ENCODE data around the gene PIEZO2.
"Not testable (repeated sequence)": the region's sequence is repeated elsewhere in the genome, so short reads cannot be mapped to it uniquely, and the experiment has no call there.

Gene PIEZO2

DNA sequence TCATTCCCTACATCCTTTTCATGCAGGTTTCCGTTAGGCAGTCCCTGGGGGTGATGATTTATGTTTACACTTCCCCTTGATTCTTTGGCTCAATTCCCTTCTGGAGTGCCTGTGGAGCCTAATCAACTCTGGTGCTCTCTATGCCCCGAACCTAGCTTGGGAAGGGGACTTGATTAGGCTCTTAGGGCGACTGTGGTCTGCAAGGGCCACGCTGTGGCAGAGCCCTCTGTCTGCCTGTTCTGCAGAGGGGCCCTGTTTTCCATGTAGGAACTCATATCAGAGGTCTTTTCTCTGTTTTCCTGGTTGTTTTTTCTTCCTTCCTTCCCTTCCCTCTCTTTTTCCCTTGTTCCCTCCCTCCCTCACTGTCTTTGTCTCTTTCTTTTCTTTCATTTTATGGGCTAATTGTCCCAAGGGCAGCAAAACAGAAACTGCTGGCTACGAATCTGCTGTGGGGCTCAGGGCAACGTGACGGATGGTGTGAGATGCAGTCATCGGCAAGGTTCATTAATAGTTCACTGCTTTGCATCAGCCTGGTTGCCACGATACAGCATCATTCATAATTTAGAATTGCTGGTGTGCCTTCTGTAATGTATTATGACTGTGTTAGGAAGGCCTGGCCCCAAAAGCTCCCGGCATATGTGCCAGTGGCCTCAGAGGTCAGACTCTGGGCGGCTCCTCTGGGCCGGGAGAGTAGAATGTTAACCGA is 489.0 kb downstream of the PIEZO2 start:
- DNase-seq, result no peak

DNA sequence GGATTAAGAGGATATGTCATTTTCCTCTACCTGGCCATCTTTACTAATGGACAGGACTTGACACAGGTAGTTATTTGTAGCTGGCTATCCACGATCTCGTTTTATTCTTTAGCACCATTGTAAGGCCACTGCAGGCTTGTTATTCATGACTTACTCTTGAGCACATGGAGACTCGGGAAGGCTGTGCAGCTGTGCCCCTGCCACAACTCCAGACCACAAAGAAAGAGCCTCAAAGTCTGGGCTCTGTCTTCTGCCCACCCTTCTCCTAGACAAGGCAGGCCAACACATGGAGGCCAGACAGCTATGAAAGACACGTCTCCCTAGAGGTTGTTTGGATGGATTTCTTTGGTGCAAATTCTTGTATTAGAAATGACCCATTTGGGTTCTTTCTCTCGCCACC is 489.8 kb downstream of the PIEZO2 start:
- no peak for DNase-seq

DNA sequence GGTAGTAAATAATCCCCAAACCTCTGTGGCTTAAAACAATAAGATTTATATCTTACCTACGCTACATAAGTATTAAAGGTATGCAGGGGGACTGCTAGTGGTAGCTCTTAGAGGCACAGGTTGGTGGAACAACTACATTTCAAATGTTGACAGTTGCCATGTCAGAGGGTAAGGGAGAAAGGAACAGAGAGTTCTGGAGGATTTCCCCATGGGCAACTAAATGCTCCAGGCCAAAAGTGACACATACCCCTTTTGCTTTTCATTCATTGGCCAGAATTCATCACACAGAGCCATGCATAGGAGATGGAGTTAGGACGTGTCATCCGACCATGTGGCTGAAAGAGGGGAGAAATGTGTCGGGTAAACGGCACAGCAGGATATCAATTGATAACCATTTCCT is 490.4 kb downstream of the PIEZO2 start:
- DNase-seq, result no peak

DNA sequence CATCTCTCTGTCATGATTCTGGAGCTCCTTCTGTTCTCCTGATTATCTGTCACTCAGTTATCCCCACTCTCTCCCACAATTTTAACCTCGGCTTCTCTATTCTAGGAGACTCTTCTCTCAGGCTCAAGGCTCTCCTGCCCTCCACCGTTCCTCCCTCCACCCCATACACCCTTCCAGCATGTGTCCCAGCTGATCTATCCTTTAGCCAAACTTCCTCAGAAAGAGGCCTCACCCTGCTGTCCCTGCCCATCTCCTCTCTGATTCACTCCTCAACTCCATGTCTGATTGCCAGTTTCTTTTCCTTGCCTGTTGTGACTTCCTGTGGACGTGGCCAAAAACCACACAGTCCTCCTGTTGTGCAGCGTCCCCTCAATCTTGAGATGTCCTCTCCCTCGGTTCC is 505.4 kb downstream of the PIEZO2 start:
- not testable (repeated sequence) for DNase-seq

DNA sequence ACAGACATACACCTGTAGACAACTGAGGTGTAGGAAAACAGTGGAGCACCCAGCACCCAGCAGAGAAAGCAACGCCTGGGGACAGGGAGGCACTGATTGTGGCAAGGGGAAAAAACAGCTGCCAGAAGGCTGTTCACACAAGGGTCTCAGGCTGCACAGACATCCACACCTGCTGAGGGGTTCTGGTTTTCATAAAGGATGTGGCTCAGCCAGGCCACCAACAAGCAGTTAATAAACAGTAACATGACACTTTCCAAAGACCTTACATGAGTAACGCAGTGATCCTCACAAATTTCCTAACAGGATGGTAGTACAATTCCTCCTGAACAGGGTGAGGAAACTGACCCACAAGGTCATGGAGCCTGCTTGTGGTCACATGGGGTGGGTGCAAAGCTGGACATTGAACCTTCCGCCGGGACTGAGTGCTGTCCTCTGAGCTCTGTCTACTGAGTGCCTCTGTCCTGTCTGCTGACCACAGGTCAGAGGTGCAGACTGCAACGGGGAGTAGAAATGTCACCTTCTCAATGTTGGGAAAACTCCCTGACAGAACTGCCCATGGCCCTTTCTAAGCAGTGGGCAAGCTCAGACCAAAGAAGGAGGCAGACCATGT is 506.3 kb downstream of the PIEZO2 start:
- not testable (repeated sequence) for DNase-seq

DNA sequence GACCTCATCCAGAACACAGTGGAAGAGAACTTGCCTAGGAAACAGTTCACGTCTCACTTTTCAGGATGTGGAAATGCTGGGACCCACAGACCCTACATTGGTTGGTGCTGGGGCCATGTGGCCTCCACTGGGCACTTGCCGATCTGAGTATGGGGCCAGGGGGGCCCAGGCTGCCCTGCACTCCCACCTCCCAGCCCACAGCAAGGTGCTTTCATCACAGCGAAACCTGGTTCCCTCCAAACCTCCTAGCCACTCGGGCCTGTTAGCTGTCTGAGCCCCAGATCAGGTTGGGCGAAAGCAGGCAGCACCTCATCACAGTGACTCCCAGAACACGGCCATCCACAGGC is 510.9 kb downstream of the PIEZO2 start:
- not testable (repeated sequence) for DNase-seq

DNA sequence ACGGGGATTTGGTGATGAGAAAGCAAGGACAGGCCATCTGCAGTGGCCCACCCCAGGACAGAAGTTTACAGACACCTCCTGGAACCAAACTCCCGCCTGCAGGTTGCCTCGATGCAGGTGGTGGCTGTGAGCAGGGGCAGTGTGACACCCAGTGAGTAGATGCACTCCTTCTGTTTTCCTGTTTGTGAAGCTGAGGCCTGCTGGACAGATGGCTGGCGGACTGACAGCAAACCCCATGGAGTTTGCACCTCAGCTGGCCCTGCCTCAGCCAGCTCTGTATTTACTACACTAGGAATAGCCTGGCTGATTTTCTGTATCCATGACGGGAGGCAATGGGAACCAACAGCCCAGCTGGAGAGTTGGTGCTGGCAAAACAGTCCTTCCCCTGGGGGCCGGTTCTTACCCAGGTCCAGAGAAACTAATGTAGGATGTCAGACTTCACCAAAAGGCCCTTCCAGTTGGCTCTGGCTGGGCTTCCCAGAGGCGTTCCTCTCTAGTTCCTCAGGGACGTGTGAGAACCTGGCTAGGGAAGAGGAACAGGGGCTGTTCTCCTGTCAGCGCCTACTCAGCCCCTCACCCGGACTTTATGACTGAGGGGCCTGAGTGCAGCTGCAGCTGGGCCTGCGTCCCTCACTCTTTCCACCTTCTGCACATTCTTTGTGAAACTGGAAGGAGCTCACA is 511.4 kb downstream of the PIEZO2 start:
- DNase-seq, result not testable (repeated sequence)

DNA sequence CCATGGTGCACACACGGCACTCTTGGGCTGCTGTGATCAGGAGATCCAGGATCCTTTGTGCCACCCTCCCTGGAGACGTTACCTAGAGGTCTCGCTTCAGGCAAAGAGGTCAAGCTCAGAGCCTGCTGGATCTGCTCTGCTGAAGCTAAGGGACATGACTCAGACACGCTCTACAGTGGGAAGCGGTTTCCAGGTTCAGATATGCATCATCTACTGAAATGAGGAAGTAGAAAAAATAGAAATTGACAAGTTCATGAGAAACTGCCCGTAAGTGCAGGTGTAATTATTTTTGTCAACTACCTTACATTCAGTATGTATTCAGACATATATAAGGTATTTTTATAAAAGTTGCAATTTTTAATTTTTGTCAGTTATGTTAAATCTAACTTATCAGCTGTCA is 520.3 kb downstream of the PIEZO2 start:
- DNase-seq, result not testable (repeated sequence)

DNA sequence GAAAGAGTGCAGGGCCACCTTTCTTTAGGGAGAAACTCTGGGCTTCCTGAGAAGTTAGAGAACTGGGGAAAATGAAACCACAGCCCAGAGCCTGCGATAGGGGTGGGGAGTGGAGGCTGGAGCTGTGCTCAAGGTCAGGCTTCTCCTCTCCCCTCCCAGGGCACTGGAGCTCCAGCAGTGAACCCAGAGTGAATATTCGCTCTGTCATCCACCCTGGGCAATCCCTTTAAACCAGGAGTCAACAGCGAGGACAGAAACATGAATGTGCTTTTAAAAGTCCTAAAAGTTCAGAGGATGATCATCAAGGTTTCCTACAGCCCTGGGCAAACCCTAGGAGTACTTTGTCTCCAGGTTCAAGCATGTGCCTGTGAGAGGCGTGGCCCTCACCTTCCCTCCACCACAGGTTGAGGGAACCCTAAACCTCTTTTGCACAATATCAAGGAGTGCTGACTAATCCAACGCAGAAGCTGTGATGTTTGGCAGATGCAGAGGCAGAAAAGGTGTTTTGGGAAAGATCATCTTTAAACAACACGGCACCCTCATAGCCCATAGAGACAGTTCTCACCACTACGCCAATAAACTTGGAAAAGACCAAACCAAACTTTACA is 522.7 kb downstream of the PIEZO2 start:
- not testable (repeated sequence) for DNase-seq

DNA sequence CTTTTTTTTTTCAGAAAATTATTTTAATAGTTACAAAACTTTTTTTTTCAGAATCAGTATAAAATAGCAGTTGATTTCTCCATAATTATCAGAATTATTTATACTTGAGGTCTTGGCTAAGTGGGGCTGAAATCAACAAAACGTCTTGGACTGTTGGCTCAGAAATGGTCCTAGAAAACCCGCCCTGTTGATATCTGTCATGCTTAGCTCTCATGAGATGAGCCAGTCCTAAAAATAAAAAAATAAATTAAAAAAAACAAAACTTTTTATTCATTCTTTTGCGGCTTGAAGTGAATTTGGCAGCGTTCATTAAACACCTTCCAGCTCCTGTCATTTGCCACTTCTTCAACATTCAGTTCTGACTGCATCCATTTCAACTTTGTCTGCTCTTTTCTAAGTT is 525.8 kb downstream of the PIEZO2 start:
- not testable (repeated sequence) for DNase-seq

DNA sequence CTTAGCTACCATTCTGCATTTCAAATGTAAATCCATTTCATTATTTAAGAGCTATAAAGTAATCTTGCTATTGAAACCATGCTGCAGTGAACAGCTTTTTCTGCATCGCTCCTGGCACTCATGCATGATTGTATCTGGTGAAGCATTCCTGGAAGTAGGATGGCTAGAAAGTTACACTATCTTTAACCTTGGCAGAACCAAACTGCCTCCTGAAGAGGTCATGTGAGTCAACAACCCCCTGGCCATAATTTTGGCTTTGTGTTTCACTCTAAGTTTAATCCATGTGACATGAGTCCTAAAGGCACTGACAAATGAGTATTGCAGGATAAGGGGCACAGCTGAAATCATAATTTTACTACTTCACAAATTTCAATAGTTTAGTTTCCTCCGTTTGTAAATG is 526.4 kb downstream of the PIEZO2 start:
- not testable (repeated sequence) for DNase-seq

DNA sequence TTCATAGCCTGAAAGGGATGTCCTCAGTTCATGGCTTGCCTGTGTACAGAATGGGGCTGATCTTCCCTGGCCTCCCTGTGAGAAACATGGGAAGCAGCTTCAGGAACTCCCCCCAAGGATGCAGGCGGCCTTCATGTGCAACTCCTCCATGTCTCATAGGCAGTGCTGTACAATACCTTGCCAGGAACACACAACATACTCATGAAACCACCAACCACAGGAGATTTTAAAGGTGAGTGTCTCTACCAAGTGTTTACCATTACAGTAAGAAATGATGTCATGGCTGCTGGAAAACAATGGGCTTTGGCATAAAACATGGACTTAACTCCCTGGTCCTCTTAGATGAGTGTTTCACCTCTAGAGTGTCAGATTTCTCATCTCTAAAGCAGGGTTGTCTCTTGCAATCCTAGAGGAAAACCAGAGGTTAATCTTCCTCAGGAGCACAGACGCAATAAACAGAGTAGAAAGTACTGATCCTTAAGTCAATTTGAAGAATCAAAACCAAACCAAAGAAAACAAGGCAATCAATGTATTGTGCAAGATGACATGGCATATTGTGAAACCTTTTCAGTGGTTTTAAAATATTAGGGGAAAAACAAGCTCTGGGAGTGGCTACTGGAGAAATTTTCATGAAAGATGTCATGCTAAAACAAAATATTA is 528.6 kb downstream of the PIEZO2 start:
- not testable (repeated sequence) for DNase-seq
